C1 segment of cervical spinal cord (tissue), 14 donors: ENCODE data around the gene PRSS50.

Experiments
- DNase-seq, 14 donors: peaks; one replicate each; lab custom pipeline; 2025; lab: John Stamatoyannopoulos, UW

PRSS50 gene

GRCh38 chr3:46692566-46692990 is 25.1 kb downstream of the PRSS50 start:
- DNase-seq = peak in 1 of 14 donors; percentile 4

GRCh38 chr3:46690798-46691197 is 26.9 kb downstream of the PRSS50 start:
- no peak for DNase-seq

DNA sequence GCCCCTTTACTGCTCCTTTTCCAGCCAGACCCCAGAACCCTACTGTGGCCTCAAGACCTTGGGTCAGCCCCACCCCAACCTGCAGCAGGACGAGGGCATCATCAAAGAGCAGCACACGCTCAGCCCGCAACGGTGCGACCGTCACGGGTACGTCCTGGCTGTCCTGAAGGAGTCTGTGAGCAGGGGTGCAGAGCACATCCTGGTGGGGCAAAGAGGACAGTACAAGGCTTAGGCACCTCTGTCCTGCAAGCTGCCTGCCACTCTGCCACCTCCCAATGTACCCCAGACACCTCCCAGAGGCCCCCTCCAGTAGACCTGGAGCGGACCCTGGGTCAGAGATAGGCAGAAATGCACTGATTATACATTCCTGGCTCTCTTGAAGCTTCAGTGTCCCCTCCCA is 32.2 kb downstream of the PRSS50 start:
- DNase-seq = no peak

GRCh38 chr3:46684891-46685290 is 32.8 kb downstream of the PRSS50 start:
- DNase-seq = no peak

DNA sequence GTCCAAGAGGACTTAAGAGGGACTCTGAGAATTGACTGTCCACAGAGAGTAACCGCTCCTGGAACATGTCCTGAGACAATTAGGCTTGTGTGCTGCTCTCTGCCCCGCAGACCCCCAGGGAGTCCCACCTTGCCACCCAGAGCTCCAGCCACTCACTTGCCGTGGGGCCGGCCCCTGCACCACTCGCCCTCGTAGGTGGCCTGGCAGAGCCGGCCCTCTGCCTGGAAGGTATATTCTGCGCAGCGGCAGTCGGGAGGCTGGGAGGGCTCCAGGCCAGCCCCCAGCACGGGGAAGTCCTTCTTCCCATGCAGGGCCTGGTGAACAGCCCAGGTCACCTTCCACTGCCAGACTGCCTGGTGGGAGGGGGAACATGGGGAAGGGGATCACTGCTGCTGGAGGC is 34.7 kb downstream of the PRSS50 start:
- no peak for DNase-seq

DNA sequence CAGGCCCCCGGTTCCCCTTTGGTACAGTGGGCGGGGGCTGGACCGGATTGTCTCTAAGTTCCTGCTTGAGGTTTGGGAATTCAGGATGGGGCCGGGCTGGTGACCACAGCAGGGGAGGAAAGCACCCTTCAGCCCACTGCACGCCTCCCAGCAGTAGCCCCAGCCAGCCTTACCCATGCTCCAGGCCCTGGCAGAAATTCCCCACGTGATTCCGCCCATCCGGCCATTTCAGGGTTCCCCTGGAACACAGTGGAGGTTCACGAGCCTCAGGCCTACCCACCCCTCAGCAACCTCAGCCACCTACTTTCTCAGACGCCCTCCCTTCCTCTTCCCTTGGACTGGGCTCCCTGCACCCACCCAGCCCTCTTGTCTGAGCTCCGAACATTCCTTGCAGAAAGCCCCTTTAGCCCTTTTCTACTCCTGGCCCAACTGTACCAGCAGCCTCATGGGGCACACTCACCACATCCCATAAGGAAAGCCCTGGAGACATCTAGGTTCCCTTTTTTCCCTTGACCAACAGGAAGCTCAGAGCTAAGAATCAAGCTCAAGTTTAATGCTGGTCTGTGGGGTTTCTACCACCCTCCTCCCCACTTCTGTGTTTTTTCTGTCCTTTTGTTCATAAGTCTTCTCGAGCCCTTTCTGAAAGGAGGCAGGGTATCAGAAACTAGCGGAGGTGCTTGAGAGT is 35.7 kb downstream of the PRSS50 start:
- no peak for DNase-seq

DNA sequence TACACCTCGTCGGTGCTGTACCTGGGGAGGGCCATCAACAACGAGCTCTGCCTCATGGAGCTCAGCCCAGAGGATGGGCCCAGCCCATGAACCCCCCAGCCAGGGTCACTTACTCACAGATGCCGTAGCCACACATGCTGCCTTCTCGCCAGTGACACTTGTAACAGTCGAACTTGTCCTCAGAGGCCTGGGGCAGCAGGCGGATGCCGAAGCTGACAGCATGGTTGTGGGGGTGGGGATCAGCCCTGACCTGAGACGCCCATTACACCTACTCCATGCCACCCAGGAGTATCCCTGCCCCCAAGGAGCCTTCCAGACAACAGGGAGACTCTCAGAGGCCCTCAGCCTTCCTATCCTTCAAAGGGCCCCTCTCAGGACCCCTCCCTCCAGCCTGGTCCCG is 36.3 kb downstream of the PRSS50 start:
- DNase-seq = no peak

GRCh38 chr3:46680298-46680826 is 37.3 kb downstream of the PRSS50 start:
- no peak for DNase-seq

- DNase-seq = no peak
Observed at GRCh38 chr3:46679681-46680080, 38.0 kb downstream of the PRSS50 start.

GRCh38 chr3:46678280-46678679 is 39.4 kb downstream of the PRSS50 start:
- no peak for DNase-seq

- no peak for DNase-seq
Observed at GRCh38 chr3:46677411-46677726, 40.3 kb downstream of the PRSS50 start.

GRCh38 chr3:46676601-46677410 is 40.9 kb downstream of the PRSS50 start:
- DNase-seq = no peak

GRCh38 chr3:46675843-46676567 is 41.7 kb downstream of the PRSS50 start:
- peak in 2 of 14 donors; percentile 12 to 22 for DNase-seq

- DNase-seq = no peak
Observed at GRCh38 chr3:46675426-46675825, 42.2 kb downstream of the PRSS50 start.

- DNase-seq = no peak
Observed at GRCh38 chr3:46674031-46674845, 43.4 kb downstream of the PRSS50 start.

- no peak for DNase-seq
Observed at GRCh38 chr3:46673151-46674030, 44.3 kb downstream of the PRSS50 start.

DNA sequence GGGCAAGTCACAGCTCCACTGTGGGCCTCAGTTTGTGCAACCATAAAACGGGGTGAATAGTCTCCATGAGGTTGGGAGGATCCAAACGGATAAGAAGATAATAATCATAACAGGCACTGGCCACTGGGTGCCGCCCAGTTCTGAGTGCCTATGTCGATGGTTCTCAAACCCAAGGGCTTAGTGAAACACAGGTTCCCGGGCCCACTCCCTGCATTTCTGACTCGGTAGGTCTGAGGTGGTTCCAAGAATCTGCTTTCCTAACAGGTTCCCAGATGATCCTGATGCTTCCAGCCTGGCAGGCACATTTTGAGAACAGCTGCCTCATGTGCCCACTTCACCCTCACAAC is 45.3 kb downstream of the PRSS50 start:
- DNase-seq = no peak

- no peak for DNase-seq
Observed at GRCh38 chr3:46671541-46672348, 45.9 kb downstream of the PRSS50 start.

- no peak for DNase-seq
Observed at GRCh38 chr3:46670891-46671427, 46.7 kb downstream of the PRSS50 start.
